Measurements from ENCODE around the gene CTCF. TPM values are rescaled to one million over a fixed set of nuclear protein-coding genes. Genes with fewer than 3 reads are reported as not detected.

Gene CTCF
- total and polyA plus RNA-seq, 2 experiments from 2014 or later: 64.5 to 72.3 TPM

DNA sequence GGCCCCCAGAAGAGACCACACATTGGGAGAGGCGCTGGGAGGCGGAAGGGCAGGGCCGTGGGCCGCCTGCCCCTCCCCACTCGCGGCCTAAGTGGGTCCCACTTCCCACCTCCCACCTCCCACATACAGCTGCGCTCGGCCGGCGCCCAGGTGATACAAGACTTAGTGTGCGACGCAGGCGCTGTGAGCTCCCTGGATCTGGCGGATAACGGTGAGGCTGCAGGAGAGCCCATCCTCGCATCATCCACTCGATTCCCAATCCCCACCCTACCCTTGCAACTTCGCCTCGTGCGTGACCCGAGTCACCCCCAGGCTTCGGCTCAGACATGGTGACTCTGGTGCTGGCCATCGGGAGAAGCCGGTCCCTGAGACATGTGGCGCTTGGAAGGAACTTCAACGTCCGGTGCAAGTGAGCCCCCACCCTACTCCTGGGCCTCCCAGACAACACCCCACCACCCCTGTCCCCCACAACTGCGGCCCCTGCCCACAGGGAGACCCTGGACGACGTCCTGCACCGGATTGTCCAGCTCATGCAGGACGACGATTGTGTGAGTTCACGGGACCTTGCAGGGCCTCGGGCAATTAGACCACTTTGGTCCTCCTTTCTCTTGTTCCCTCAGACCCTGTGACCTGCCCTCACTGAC lies 86.6 kb downstream of the CTCF start (continued):
- TF ChIP-seq, protein P1, sequence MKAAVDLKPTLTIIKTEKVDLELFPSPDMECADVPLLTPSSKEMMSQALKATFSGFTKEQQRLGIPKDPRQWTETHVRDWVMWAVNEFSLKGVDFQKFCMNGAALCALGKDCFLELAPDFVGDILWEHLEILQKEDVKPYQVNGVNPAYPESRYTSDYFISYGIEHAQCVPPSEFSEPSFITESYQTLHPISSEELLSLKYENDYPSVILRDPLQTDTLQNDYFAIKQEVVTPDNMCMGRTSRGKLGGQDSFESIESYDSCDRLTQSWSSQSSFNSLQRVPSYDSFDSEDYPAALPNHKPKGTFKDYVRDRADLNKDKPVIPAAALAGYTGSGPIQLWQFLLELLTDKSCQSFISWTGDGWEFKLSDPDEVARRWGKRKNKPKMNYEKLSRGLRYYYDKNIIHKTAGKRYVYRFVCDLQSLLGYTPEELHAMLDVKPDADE (IDR thresholded peaks at IDR 0.05): no peak
- no peak for TF ChIP-seq EZH2phosphoT487 (IDR thresholded peaks at IDR 0.05; ENCODE audit: unreplicated experiment)
- TF ChIP-seq, protein P2, sequence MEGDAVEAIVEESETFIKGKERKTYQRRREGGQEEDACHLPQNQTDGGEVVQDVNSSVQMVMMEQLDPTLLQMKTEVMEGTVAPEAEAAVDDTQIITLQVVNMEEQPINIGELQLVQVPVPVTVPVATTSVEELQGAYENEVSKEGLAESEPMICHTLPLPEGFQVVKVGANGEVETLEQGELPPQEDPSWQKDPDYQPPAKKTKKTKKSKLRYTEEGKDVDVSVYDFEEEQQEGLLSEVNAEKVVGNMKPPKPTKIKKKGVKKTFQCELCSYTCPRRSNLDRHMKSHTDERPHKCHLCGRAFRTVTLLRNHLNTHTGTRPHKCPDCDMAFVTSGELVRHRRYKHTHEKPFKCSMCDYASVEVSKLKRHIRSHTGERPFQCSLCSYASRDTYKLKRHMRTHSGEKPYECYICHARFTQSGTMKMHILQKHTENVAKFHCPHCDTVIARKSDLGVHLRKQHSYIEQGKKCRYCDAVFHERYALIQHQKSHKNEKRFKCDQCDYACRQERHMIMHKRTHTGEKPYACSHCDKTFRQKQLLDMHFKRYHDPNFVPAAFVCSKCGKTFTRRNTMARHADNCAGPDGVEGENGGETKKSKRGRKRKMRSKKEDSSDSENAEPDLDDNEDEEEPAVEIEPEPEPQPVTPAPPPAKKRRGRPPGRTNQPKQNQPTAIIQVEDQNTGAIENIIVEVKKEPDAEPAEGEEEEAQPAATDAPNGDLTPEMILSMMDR (conservative IDR thresholded peaks at IDR 0.05; ENCODE audit: low read depth in 2 of 2): no peak

DNA sequence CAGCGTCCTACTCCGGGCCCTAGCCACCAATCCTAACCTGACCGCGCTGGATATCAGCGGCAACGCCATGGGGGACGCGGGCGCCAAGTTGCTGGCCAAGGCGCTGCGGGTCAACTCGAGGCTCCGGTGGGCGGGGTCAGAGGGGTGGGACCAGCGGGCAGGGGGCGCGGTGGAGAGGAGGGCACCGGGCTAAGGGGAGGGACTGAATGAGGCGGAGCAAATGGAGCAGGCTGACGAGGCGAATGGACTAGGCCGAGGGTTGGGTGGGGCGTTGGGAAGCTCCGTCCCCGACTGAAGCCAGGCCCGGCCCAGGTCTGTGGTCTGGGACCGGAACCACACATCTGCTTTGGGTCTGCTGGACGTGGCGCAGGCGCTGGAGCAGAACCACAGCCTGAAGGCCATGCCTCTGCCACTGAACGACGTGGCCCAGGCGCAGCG lies 87.2 kb downstream of the CTCF start:
- H3K4me1 ChIP-seq (ENCODE audit: insufficient read depth): no peaks in the 10 kb centered on the region; the same call in 1 of the 2 replicates
- no peaks in the 10 kb centered on the region for H3K79me2 ChIP-seq (replicated peaks; ENCODE audit: insufficient read depth)
- Mint-ChIP-seq H3K4me1 (peaks cover 13% of the 10 kb centered on the region), H3K4me3 (peak overlapping the region; percentile 55), H3K27me3 (ENCODE audit: insufficient read depth, low read depth, poor library complexity) (peaks cover 74% of the 10 kb centered on the region), H3K27ac (no peak overlapping the region), H3K9me3 (no peaks in the 10 kb centered on the region), H3K36me3 (ENCODE audit: low read depth) (peaks cover 4% of the 10 kb centered on the region; the same call in 1 of the 3 replicates)
- no peaks in the 10 kb centered on the region for H3K9me2 ChIP-seq (ENCODE audit: insufficient read depth)
- H3K27ac ChIP-seq (ENCODE audit: low read depth): no peak overlapping the region
- H3K36me3 ChIP-seq (ENCODE audit: insufficient read depth): no peaks in the 10 kb centered on the region
- H3K27me3 ChIP-seq (ENCODE audit: insufficient read depth): peaks cover 82% of the 10 kb centered on the region
- peak; percentile 96 for DNase-seq (ENCODE audit: low spot score)
- peaks cover 4% of the 10 kb centered on the region; the same call in 1 of the 2 replicates for H3F3A ChIP-seq (replicated peaks; ENCODE audit: low read depth)
- peak overlapping the region; percentile 45 for H3K4me3 ChIP-seq
- TF ChIP-seq CREB1 (CRISPR knock-in tag; IDR thresholded peaks at IDR 0.05; ENCODE audit: low read depth) (no peak), NANOG (IDR thresholded peaks at IDR 0.05; ENCODE audit: borderline replicate concordance) (no peak), POLR2AphosphoS5 (IDR thresholded peaks at IDR 0.05; ENCODE audit: low read depth) (no peak), JUNB (IDR thresholded peaks at IDR 0.05; ENCODE audit: unreplicated experiment) (no peak), ZNF331 (CRISPR knock-in tag; IDR thresholded peaks at IDR 0.05; ENCODE audit: low read depth) (no peak), EZH2phosphoT487 (IDR thresholded peaks at IDR 0.05; ENCODE audit: unreplicated experiment) (no peak), EZH2 (IDR thresholded peaks at IDR 0.05; ENCODE audit: low read depth, unreplicated experiment) (no peak), STAT1 (IDR thresholded peaks at IDR 0.05; ENCODE audit: unreplicated experiment) (no peak)
- TF ChIP-seq, protein P1 (IDR thresholded peaks at IDR 0.05): no peak
- no peaks in the 10 kb centered on the region; the same call in 1 of the 2 replicates for H4K20me1 ChIP-seq (replicated peaks; ENCODE audit: insufficient read depth)
- 0 out of 2 replicates have a peak overlapping the region, but pooled peaks have one; percentile 86 for H2AFZ ChIP-seq
- H3K4me2 ChIP-seq: peak overlapping the region; percentile 78
- peak; percentile 69 for ATAC-seq
